NOMO-1 (cell line): ENCODE results near the gene PRAC2.
A peak's percentile ranks its signal among the peaks of the same experiment; 100 is the strongest.
"Not testable (repeated sequence)": the region's sequence is repeated elsewhere in the genome, so short reads cannot be mapped to it uniquely, and the experiment has no call there.

ENCODE experiments used
- DNase-seq, 2 experiments: peaks; one replicate each; lab custom pipeline; 2025; ENCODE audit not compliant: unreplicated experiment in 2 of 2; lab: John Stamatoyannopoulos, UW

The PRAC2 gene

GRCh38 chr17:48722915-48723422 is at the start of gene PRAC2:
PRAC2 (plus strand) TSS chr17:48723185; CDS start chr17:48724411, 1,226 bp downstream.
- peak in 1 of 2 experiments; percentile 4 for DNase-seq

- no peak for DNase-seq
Observed at GRCh38 chr17:48676963-48677558, 45.9 kb upstream of the PRAC2 start.

DNA sequence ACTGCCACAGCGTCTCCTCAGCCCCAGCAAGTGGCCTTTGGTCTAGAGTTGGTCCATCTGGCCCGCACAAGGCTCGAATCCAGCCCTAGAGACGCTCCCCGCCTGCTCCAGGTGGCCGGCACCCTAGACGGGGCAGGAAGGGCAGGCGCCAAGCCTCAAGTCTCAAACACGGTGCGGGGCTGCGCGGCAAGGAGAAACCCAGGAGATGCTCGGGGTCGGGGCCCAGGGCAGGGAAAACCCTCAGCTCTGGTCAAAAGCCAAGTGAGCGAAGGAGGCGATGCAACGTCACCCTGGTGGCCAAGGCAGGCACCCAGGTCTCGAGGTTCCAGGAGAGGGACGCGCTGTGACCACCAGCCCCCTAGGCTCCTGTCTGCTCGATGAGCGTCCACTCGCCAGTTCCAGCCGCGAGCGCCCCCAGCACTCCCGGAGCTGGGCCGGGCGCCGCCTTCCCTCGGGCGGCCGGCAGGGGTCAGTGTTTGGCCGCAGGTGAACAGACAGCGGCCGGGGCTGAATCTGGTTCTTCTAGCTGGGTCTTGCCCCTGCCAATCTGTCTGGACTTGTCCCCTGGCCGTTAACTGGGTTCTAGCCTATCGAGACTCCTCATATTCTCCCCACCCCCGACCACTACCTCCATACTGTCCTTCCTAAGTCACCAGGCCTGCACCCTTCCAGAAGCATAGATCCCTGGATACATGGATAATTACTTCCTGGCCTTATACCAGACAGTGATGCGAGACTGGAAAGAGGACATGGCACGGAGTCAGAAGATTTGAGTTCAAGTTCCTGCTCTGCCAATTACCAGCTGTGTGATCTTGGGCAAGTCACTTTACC is 44.6 kb upstream of the PRAC2 start:
- DNase-seq, result peak; percentile 55 to 78

DNA sequence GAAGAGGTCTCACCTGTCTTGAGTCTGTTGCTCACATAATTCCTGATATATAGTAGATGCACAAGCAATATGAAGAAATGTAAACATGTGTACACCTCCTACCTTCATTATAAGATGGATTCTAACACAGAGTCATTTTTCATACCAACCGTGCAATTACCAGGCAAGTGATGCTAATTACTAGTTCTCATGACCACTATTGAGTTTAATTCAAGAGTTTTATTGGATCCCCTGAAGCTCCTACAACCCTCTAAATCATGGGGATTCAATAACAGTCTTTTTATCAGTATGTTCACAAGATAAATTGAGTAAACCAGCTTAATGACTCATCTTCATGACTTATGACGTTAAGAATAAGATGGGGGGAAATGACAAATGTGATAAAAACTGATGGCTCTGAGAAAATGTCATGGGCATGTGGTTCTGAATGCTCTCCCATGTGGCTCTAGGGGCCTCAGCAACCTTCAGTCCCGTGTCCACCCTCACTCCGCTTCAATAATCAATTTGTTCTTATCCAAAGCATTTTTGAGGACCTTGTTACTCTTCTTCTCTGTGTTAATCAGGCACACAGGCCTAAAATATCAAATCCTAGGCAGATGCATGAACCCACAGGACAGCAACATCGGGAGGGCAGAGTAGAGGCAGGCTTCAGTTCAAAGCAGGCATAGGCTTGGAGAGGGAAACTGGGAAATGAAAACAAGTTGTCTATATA is 43.4 kb upstream of the PRAC2 start:
- DNase-seq, result no peak

GRCh38 chr17:48681609-48682008 is 41.4 kb upstream of the PRAC2 start:
- no peak for DNase-seq

- DNase-seq, result no peak
Observed at GRCh38 chr17:48690655-48691054, 32.3 kb upstream of the PRAC2 start.

GRCh38 chr17:48692049-48692448 is 30.9 kb upstream of the PRAC2 start:
- DNase-seq, result no peak

- DNase-seq, result no peak
Observed at GRCh38 chr17:48693178-48693577, 29.8 kb upstream of the PRAC2 start.

- no peak for DNase-seq
Observed at GRCh38 chr17:48701864-48702532, 21.0 kb upstream of the PRAC2 start.

- DNase-seq, result no peak
Observed at GRCh38 chr17:48704361-48705248, 18.4 kb upstream of the PRAC2 start.

- DNase-seq, result no peak
Observed at GRCh38 chr17:48711128-48711527, 11.9 kb upstream of the PRAC2 start.

GRCh38 chr17:48715496-48716399 is 7.2 kb upstream of the PRAC2 start:
- peak in 1 of 2 experiments; percentile 24 for DNase-seq

DNA sequence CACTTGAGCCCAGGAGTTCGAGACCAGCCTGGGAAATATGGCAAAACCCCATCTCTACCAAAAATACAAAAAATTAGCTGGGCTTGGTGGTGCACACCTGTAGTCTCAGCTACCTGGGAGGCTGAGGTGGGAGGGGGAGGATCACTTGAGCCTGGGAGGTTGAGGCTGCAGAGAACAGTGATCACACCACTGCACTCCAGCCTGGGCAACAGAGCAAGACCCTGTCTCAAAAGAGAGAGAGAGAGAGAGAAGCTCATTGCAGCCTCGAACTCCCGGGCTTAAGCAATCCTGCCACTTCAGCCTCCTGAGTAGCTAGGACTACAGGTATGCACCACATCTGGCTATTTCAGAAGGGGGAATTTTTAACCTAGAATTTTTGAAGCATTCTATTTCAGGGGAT is 6.4 kb upstream of the PRAC2 start:
- not testable (repeated sequence) for DNase-seq

DNA sequence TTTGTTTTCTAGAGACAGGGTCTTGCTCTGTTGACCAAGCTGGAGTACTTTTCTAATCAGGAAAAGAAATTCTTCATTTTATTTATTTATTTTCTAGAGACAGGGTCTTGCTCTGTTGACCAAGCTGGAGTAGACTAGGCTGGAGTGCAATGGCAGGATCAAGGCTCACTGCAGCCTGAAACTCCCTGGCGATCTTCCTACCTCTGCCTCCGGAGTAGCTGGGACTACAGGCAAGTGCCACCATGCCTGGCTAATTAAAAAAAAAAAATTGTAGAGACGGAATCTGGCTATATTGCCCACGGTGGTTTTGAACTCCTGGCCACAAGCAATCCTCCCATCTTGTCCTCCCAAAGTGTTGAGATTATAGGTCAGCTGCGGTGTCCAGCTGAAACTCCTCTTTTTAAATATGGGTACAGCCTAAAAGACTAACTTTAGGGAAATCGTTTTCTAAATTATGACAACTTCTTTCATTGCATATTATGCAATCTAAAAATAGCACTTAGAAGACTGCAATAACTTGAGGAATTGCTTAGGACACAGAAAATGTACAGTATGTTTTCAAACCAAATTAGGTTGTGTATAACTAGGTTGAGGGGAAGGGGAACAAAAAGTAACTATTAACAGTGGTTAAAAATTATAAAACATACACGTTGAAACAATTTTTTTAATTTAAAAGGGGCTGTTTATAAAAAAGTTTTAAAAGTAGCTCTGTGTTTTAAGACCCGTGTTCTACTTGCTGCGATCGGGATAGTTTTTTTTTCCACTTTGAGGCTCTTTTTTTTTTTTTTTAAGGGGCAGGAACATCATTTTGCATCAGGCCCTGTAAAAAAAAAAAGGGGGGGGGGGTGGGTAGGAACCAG is 5.4 kb upstream of the PRAC2 start:
- peak in 1 of 2 experiments; percentile 8 for DNase-seq

GRCh38 chr17:48718227-48718760 is 4.7 kb upstream of the PRAC2 start:
- no peak for DNase-seq

DNA sequence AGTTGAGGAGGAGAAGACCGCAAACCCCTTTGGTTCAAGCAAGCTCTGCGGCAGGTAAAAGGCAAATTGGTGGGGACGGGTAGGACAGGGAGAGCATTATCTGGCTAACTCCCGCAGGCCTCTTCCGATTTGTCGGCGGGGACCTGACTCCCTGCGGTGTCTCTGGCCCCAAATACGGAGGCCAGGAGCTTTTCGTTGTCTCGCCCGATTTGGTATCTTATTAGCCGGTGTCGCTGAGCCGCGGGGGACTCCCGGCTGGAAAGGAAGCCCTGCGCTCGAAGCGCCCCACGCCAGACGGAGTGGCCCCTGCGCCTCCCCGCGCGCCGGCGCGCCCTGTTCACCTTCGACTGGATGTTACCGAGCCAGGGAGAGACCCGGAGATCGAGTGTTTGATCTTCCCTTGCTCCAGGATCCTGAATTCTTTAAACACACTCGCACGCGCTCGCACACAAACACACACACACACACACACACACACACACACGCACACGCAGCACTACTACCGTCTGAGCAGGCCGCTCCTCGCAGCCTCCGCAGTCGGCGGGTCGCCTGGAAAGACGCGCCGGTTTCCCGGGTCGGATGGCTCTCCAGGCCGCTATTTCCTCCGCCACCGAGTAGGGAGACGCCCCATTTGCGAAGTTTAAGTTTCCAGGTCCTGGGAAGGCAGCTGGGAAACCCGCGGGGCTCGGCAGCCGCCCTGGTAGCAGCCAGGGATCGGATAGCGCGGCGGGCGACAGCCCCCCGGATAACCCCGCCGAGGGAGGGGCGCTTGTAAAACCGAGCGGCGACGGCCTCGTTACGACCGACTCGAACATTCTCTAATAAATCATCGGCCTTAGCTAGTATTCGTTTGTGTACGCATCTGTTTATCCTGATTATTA is 4.0 kb upstream of the PRAC2 start:
- no peak for DNase-seq
